Mesothelial cell of epicardium (in vitro differentiated cells): Measurements from ENCODE around the gene ASB10. TPM values are rescaled to one million over a fixed set of nuclear protein-coding genes. Genes with fewer than 3 reads are reported as not detected.

Experiments used
- DNase-seq, 2 experiments: peaks; one replicate each; pipeline ENCODE4 v3.0.0; 2021; ENCODE audit warnings: low spot score in 2 of 2; ENCODE audit not compliant: unreplicated experiment in 2 of 2
- H3K27ac Mint-ChIP-seq: 2 replicates; pipeline ENCODE4 v1.8.0; 2021; ENCODE audit warnings: mixed read lengths
- H3K27me3 Mint-ChIP-seq: 2 replicates; pipeline ENCODE4 v1.8.0; 2021; ENCODE audit warnings: low read depth, mixed read lengths
- H3K36me3 Mint-ChIP-seq: 2 replicates; pipeline ENCODE4 v1.8.0; 2021; ENCODE audit warnings: mixed read lengths
- H3K4me1 Mint-ChIP-seq: 2 replicates; pipeline ENCODE4 v1.8.0; 2021; ENCODE audit warnings: mixed read lengths
- H3K4me3 Mint-ChIP-seq: 2 replicates; pipeline ENCODE4 v1.8.0; 2021; ENCODE audit warnings: mild to moderate bottlenecking, moderate library complexity, mixed read lengths
- H3K9me3 Mint-ChIP-seq: 2 replicates; pipeline ENCODE4 v1.8.0; 2021; ENCODE audit warnings: mixed read lengths
- total RNA-seq: library from RNA; stranded (reverse); gene quantifications from 3 replicates; pipeline ENCODE4 v1.2.1, GENCODE V29; 2021
- TF ChIP-seq, protein P1 (sequence below): fragments of 200-600 bp; sonication (generic); IDR thresholded peaks from one replicate; pipeline ENCODE4 v1.5.0; 2021; ENCODE audit warnings: antibody characterized with exemption; ENCODE audit not compliant: unreplicated experiment

The ASB10 gene
- total RNA-seq, 1 donor from 2014 or later, result not detected

DNA sequence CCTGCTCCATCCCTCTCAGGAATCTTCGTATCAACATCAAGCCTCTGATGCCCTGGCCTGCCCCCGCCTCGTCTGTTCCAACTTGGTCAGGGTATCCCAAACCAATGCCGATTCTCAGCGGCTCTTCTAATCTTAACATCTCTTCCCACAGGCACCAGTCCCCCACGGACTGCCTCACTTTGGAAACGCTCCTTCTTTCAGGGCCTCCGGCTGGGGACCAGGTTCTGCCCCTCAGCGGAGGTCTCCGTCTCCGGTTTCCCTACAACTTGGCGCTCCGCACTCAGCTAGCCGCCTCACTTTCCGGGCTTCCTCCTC is 39.5 kb upstream of the ASB10 start:
- no peaks in the 10 kb centered on the region for H3K9me3 Mint-ChIP-seq
- TF ChIP-seq, protein P1, sequence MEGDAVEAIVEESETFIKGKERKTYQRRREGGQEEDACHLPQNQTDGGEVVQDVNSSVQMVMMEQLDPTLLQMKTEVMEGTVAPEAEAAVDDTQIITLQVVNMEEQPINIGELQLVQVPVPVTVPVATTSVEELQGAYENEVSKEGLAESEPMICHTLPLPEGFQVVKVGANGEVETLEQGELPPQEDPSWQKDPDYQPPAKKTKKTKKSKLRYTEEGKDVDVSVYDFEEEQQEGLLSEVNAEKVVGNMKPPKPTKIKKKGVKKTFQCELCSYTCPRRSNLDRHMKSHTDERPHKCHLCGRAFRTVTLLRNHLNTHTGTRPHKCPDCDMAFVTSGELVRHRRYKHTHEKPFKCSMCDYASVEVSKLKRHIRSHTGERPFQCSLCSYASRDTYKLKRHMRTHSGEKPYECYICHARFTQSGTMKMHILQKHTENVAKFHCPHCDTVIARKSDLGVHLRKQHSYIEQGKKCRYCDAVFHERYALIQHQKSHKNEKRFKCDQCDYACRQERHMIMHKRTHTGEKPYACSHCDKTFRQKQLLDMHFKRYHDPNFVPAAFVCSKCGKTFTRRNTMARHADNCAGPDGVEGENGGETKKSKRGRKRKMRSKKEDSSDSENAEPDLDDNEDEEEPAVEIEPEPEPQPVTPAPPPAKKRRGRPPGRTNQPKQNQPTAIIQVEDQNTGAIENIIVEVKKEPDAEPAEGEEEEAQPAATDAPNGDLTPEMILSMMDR, result no peak
- peak overlapping the region; percentile 98 for H3K4me3 Mint-ChIP-seq
- peak overlapping the region; percentile 99 for H3K27ac Mint-ChIP-seq
- H3K36me3 Mint-ChIP-seq, result peaks cover 25% of the 10 kb centered on the region
- peaks cover 35% of the 10 kb centered on the region for H3K4me1 Mint-ChIP-seq
- H3K27me3 Mint-ChIP-seq, result no peaks in the 10 kb centered on the region
- DNase-seq, result no peak

DNA sequence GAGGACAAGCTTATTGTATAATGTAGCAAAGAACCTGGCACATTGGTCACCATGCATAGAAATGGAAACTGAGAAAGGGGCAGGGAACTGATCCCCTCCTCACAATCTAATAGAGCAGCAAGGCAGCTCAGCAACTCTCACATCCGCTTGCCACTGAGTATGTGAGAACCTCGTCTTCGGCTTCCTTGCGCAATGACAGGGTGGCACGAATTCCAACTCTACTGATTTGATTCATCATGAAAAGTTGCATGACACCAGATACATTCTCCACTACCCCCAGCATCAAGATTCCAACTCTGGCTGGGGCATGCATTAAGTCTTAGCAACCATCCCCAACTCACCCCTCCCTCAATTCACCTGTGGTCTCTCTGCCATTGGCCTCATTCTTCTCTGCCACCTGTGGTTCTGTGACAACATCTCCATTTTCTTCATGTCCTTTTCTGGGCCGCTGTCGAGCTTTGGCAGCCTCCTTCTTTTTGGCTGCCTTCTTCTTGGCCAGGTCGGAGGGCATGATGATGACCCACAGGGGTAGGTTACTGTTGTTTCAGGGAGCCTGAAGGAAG is 39.0 kb upstream of the ASB10 start:
- no peak for DNase-seq
- Mint-ChIP-seq H3K9me3 (no peaks in the 10 kb centered on the region), H3K27me3 (no peaks in the 10 kb centered on the region), H3K27ac (peak overlapping the region; percentile 99), H3K36me3 (peaks cover 26% of the 10 kb centered on the region), H3K4me1 (peaks cover 32% of the 10 kb centered on the region), H3K4me3 (peak overlapping the region; percentile 98)
- TF ChIP-seq, protein P1, result no peak

DNA sequence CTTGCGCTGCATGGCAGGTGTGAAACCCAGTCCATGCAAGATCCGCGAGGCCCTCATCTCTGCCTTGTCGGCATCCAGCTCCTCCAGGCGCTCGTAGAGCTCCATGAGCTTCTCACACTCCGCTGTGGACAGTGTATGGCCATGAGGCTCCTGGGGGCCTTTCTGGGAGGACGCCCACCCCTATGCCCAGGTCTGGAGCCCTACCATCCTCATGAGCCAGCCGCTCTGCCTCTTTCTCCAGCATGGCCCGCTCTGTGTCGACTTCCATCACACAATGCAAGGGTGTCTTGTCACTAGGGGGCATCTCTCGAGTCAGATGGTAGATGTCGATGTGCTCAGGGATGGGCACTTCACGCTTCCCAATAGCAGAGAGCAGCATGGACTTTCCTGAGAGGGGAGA is 36.7 kb upstream of the ASB10 start:
- DNase-seq, result no peak
- peaks cover 36% of the 10 kb centered on the region for H3K36me3 Mint-ChIP-seq
- H3K4me3 Mint-ChIP-seq, result no peak overlapping the region
- peaks cover 32% of the 10 kb centered on the region for H3K4me1 Mint-ChIP-seq
- no peaks in the 10 kb centered on the region for H3K9me3 Mint-ChIP-seq
- H3K27ac Mint-ChIP-seq, result no peak overlapping the region
- TF ChIP-seq, protein P1, result no peak
- H3K27me3 Mint-ChIP-seq, result no peaks in the 10 kb centered on the region

DNA sequence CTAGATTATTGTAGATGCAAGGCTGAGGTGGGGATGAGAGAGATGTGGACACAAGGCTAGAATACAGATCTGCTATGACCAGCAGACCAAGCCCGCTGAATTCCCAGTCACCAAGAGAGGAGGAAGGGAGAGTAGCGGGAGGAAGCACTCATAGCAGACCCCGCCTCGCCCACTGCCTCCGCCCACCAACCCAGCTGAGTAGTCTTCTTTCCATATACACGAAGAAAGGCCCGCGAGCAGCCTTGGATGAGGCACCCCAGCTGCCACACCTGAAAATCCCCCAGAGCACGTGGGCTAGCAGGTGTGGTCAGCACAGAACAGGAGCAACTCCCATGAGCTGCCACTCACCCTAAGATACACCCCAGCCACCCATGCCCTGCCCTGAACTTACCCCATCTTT is 31.1 kb upstream of the ASB10 start:
- no peaks in the 10 kb centered on the region for H3K4me1 Mint-ChIP-seq
- H3K4me3 Mint-ChIP-seq, result no peak overlapping the region
- peaks cover 56% of the 10 kb centered on the region for H3K36me3 Mint-ChIP-seq
- no peak for DNase-seq
- TF ChIP-seq, protein P1, result no peak
- no peaks in the 10 kb centered on the region for H3K9me3 Mint-ChIP-seq
- no peaks in the 10 kb centered on the region for H3K27me3 Mint-ChIP-seq
- no peak overlapping the region for H3K27ac Mint-ChIP-seq

DNA sequence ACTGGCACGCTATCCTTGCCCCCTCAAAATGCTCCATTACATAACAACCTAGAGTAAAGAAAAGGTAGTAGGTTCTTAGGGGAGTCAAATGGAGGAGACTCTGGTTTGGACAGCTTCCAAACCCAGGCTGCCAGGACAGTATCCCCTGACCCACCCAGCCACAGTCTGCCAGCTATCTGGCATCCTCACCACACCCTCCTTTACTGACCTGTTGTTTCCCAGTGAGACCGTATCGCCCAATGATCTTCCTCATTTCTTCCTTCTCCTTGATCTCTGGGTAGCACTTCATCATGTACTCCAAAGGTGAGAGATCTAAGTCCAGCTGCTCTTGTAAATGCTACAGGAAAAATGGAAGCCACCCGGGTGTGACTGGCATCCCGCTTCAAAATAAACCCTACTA is 28.3 kb upstream of the ASB10 start:
- peaks cover 46% of the 10 kb centered on the region for H3K36me3 Mint-ChIP-seq
- TF ChIP-seq, protein P1, result no peak
- no peaks in the 10 kb centered on the region for H3K27me3 Mint-ChIP-seq
- H3K4me3 Mint-ChIP-seq, result no peak overlapping the region
- DNase-seq, result no peak
- no peaks in the 10 kb centered on the region for H3K4me1 Mint-ChIP-seq
- H3K9me3 Mint-ChIP-seq, result no peaks in the 10 kb centered on the region
- no peak overlapping the region for H3K27ac Mint-ChIP-seq

DNA sequence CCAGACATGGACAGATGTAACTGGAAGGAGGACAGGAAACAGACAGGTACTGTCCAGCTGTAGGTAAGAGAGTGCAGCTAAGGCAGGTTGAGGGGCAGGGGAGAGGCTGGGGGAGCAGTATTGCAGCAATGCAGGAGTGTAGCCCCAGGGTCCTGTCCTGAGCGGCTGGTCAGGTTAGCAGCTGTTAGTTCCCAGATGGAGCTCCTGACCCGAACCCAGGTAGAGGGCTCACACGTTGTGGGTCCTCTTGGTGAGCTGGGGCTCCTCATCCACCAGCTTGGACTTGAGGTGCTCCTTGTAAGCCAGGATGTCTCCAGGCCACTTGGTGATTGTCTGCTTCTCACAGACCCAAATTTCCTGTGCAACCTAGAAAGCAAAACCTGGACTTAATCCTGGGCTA is 26.8 kb upstream of the ASB10 start:
- Mint-ChIP-seq H3K4me1 (no peaks in the 10 kb centered on the region), H3K27me3 (peaks cover 2% of the 10 kb centered on the region), H3K27ac (no peak overlapping the region), H3K36me3 (peaks cover 41% of the 10 kb centered on the region), H3K4me3 (no peak overlapping the region), H3K9me3 (no peaks in the 10 kb centered on the region)
- TF ChIP-seq, protein P1, result no peak
- DNase-seq, result no peak
